Lung (tissue), 12 donors: Measurements from ENCODE around the gene TNFRSF12A. TPM values are rescaled to one million over a fixed set of nuclear protein-coding genes. Genes with fewer than 3 reads are reported as not detected.

ENCODE experiments used
- ATAC-seq: fragments of 200-7000 bp; cut with Tn5 transposase; one replicate; pipeline ENCODE4 v1.9.1; 2020; ENCODE audit warnings: moderate number of reproducible peaks; ENCODE audit not compliant: insufficient read depth, low FRiP score
- DNase-seq, 3 donors: peaks; one replicate each; pipeline ENCODE4 v3.0.0-alpha.2; 2013 to 2017
- H3K27ac ChIP-seq, 2 donors: one replicate each; pipeline ENCODE4 v1.5.1; 2013; ENCODE audit warnings: mild to moderate bottlenecking in 2 of 2, moderate library complexity in 2 of 2, control low read depth in 1 of 2, inconsistent platforms in 1 of 2, low read depth in 1 of 2, low read length in 1 of 2
- H3K27me3 ChIP-seq, 3 donors: one replicate each; pipeline ENCODE4 v1.5.1; 2013; ENCODE audit warnings: low read length in 2 of 3; ENCODE audit not compliant: control insufficient read depth in 3 of 3, insufficient read depth in 3 of 3
- H3K36me3 ChIP-seq, 4 donors: one replicate each; pipeline ENCODE4 v1.5.1; 2013; ENCODE audit warnings: low read length in 4 of 4, mild to moderate bottlenecking in 1 of 4, moderate library complexity in 1 of 4; ENCODE audit not compliant: control insufficient read depth in 4 of 4, insufficient read depth in 4 of 4
- H3K4me1 ChIP-seq, 5 donors: one replicate each; pipeline ENCODE4 v1.5.1; 2013; ENCODE audit warnings: low read length in 5 of 5, mild to moderate bottlenecking in 2 of 5, moderate library complexity in 1 of 5; ENCODE audit not compliant: control insufficient read depth in 5 of 5, insufficient read depth in 5 of 5
- H3K4me3 ChIP-seq: one replicate; pipeline ENCODE4 v1.5.1; 2013; ENCODE audit warnings: mild to moderate bottlenecking, control low read depth, moderate library complexity
- H3K9ac ChIP-seq, 2 donors: one replicate each; pipeline ENCODE4 v1.5.1; 2013; ENCODE audit warnings: low read length in 2 of 2, control low read depth in 1 of 2; ENCODE audit not compliant: insufficient read depth in 1 of 2
- H3K9me3 ChIP-seq, 4 donors: one replicate each; pipeline ENCODE4 v1.5.1; 2013; ENCODE audit warnings: low read length in 3 of 4, mild to moderate bottlenecking in 1 of 4, moderate library complexity in 1 of 4; ENCODE audit not compliant: control insufficient read depth in 4 of 4, insufficient read depth in 3 of 4
- WGBS, 2 donors: extraction: QIAGEN DNeasy Blood & Tissue Kit; methylation state at CpG; one replicate each; pipeline ENCODE4 v1.1.7; 2013; 5-methylcytosine and 5-hydroxymethylcytosine counted together
- polyA plus RNA-seq, 2 donors: library from polyadenylated mRNA; stranded (reverse); fragments of 200-250 nt; gene quantifications; one replicate each; pipeline ENCODE4 v1.2.1, GENCODE V29; 2013
- total RNA-seq, 2 donors: library from RNA; depleted of rRNA in 1 of 2; stranded (reverse); fragments of >200 nt in 1 of 2; gene quantifications; one replicate each; pipeline ENCODE4 v1.2.1, GENCODE V29; 2014 to 2021
- TF ChIP-seq, protein P1 (sequence below): IDR thresholded peaks from 2 replicates; pipeline ENCODE4 v1.5.1; 2012; ENCODE audit warnings: mild to moderate bottlenecking; ENCODE audit errors: control extremely low read depth, extremely low read depth
- donor health status: control.
- donor health status: control.
- donor health status: Bipolar disorder and iron deficiency.
- donor health status: healthy.
- donor health status: DM: yes; HTN: yes; CAD: no.

The TNFRSF12A gene
- total and polyA plus RNA-seq, 4 donors = 19.1 to 192 (median 119) TPM

- Histone ChIP-seq H3K4me3 (no peak overlapping the region), H3K27ac (no peak overlapping the region), H3K9ac (no peak overlapping the region), H3K36me3 (peaks cover 0 to 21% (median 7%) of the 10 kb centered on the region in 4 donors), H3K27me3 (peaks cover 0 to 16% (median 16%) of the 10 kb centered on the region in 3 donors), H3K4me1 (peaks cover 0 to 41% (median 17%) of the 10 kb centered on the region in 5 donors), H3K9me3 (no peaks in the 10 kb centered on the region)
- ATAC-seq (no peak), DNase-seq (no peak)
- 88 to 90% methylated on average over 8 of the region's 8 CpGs for WGBS, 2 donors
- TF ChIP-seq, protein P1, sequence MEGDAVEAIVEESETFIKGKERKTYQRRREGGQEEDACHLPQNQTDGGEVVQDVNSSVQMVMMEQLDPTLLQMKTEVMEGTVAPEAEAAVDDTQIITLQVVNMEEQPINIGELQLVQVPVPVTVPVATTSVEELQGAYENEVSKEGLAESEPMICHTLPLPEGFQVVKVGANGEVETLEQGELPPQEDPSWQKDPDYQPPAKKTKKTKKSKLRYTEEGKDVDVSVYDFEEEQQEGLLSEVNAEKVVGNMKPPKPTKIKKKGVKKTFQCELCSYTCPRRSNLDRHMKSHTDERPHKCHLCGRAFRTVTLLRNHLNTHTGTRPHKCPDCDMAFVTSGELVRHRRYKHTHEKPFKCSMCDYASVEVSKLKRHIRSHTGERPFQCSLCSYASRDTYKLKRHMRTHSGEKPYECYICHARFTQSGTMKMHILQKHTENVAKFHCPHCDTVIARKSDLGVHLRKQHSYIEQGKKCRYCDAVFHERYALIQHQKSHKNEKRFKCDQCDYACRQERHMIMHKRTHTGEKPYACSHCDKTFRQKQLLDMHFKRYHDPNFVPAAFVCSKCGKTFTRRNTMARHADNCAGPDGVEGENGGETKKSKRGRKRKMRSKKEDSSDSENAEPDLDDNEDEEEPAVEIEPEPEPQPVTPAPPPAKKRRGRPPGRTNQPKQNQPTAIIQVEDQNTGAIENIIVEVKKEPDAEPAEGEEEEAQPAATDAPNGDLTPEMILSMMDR = no peak
Observed at GRCh38 chr16:3026003-3026378, 5.8 kb downstream of the TNFRSF12A start.

- H3K9ac ChIP-seq = no peak overlapping the region
- WGBS, 2 donors = 96 to 97% methylated on average over 21 to 24 of the region's 24 CpGs
- DNase-seq (no peak), ATAC-seq (no peak)
- H3K9me3 ChIP-seq = no peaks in the 10 kb centered on the region
- no peak overlapping the region for H3K4me3 ChIP-seq
- TF ChIP-seq, protein P1 = no peak
- no peak overlapping the region for H3K27ac ChIP-seq
- H3K4me1 ChIP-seq = peaks cover 0 to 33% (median 14%) of the 10 kb centered on the region in 5 donors
- peaks cover 0 to 19% (median 7%) of the 10 kb centered on the region in 4 donors for H3K36me3 ChIP-seq
- peaks cover 0 to 22% (median 16%) of the 10 kb centered on the region in 3 donors for H3K27me3 ChIP-seq
Observed at GRCh38 chr16:3026609-3027488, 6.7 kb downstream of the TNFRSF12A start.

- H3K9me3 ChIP-seq = no peaks in the 10 kb centered on the region
- DNase-seq = no peak
- TF ChIP-seq, protein P1 = no peak
- H3K36me3 ChIP-seq = peaks cover 0 to 18% (median 7%) of the 10 kb centered on the region in 4 donors
- H3K4me1 ChIP-seq = peaks cover 0 to 27% (median 11%) of the 10 kb centered on the region in 5 donors
- H3K9ac ChIP-seq = no peak overlapping the region
- no peak overlapping the region for H3K27ac ChIP-seq
- whole genome bisulfite sequencing, 2 donors = 93 to 95% methylated on average over 8 of the region's 8 CpGs
- H3K27me3 ChIP-seq = peaks cover 0 to 22% (median 20%) of the 10 kb centered on the region in 3 donors
- no peak for ATAC-seq
- H3K4me3 ChIP-seq = no peak overlapping the region
Observed at GRCh38 chr16:3027489-3027795, 7.3 kb downstream of the TNFRSF12A start.
